Upper lobe of right lung (tissue), 1 donor: ENCODE measurements around the gene SP1. TPM values are rescaled to one million over a fixed set of nuclear protein-coding genes. Genes with fewer than 3 reads are reported as not detected.

ENCODE experiments used
- ATAC-seq: fragments of 200-7000 bp; cut with Tn5 transposase; one replicate; pipeline ENCODE4 v1.9.1; 2020; ENCODE audit warnings: mild to moderate bottlenecking, moderate library complexity
- DNase-seq: peaks from one replicate; pipeline ENCODE4 v3.0.0-alpha.2; 2020
- H3K27ac ChIP-seq: fragments of 200-600 bp; one replicate; pipeline ENCODE4 v1.8.0; 2022
- H3K27me3 ChIP-seq: fragments of 200-600 bp; one replicate; pipeline ENCODE4 v1.8.0; 2022; ENCODE audit warnings: mild to moderate bottlenecking
- H3K36me3 ChIP-seq: fragments of 200-600 bp; one replicate; pipeline ENCODE4 v1.8.0; 2022
- H3K4me1 ChIP-seq: fragments of 200-600 bp; one replicate; pipeline ENCODE4 v1.8.0; 2022
- H3K4me3 ChIP-seq: fragments of 200-600 bp; one replicate; pipeline ENCODE4 v1.8.0; 2022; ENCODE audit warnings: mild to moderate bottlenecking
- H3K9me3 ChIP-seq: fragments of 200-600 bp; one replicate; pipeline ENCODE4 v1.8.0; 2022
- intact Hi-C: fragments of 100-400 bp; cut with DNase I; formaldehyde crosslinking; loops from one replicate; pipeline ENCODE4 v1.11.0; 2022
- total RNA-seq: library from RNA; stranded (reverse); fragmentation: NEBNext Ultra II Directional; extraction: Animal tissue kit (Norgen Biotek cat#: 25700); gene quantifications from one replicate; pipeline ENCODE4 v1.2.1, GENCODE V29; 2021
- TF ChIP-seq, protein P1 (sequence below): fragments of 200-600 bp; IDR thresholded peaks from one replicate; pipeline ENCODE4 v1.8.0; 2022; ENCODE audit warnings: antibody characterized with exemption
- donor health status: DM: no; HTN: yes; CAD: no; lungs with severe emphysema.

Gene SP1
- total RNA-seq, 1 donor from 2014 or later: 87.7 TPM

DNA sequence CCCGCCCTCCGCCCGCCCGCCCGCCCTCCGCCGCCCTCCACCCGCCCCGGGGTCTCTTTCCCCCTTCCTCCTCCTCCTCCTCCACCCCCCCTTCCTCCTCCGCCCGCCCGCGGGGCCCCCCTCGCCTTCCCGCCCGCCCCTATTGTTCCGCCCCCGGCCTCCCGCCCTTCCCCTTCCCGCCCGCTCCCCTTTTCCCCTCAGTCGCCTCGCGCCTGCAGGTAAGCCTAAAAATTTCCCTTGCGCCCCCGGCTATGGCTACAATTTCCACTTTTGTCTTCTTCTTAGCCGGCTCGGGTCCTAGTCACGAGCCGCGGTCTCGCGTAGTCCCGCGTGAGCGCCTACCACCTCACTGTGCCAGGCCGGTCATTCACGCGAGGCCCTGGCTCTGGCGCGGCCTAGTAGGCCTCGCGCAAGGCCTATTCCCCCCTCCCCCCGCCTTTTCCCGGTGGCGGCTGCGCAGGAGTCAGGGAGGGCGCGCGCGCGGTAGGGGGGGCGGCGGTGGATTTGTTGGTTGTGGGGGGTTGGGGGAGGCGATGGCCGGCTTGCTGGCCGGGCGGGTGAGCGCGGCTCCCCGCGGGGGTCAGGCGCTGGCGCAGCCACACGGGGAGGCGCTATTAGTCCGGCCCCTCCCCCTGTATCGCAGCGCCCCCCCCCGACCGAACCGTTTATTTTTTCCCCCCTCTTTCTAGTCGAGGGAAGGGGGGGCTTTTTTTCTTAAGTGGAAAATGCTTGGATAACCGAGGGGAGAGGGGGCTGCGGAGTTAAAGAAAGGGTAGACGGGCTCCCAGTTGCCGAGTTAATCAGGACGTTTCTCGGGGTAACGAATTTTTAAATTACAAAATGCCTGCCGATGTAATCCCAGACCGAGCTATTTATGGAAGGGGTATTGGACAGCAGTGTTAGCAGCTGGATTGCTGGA is 72.4 kb downstream of the SP1 start:
- ATAC-seq: peak; percentile 84
- DNase-seq: peak; percentile 93
- H3K4me1 ChIP-seq: peaks cover 34% of the 10 kb centered on the region
- TF ChIP-seq, protein P1, sequence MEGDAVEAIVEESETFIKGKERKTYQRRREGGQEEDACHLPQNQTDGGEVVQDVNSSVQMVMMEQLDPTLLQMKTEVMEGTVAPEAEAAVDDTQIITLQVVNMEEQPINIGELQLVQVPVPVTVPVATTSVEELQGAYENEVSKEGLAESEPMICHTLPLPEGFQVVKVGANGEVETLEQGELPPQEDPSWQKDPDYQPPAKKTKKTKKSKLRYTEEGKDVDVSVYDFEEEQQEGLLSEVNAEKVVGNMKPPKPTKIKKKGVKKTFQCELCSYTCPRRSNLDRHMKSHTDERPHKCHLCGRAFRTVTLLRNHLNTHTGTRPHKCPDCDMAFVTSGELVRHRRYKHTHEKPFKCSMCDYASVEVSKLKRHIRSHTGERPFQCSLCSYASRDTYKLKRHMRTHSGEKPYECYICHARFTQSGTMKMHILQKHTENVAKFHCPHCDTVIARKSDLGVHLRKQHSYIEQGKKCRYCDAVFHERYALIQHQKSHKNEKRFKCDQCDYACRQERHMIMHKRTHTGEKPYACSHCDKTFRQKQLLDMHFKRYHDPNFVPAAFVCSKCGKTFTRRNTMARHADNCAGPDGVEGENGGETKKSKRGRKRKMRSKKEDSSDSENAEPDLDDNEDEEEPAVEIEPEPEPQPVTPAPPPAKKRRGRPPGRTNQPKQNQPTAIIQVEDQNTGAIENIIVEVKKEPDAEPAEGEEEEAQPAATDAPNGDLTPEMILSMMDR: peak; percentile 39
- H3K27me3 ChIP-seq: no peaks in the 10 kb centered on the region
- peak overlapping the region; percentile 70 for H3K4me3 ChIP-seq
- H3K36me3 ChIP-seq: peaks cover 46% of the 10 kb centered on the region
- H3K9me3 ChIP-seq: no peaks in the 10 kb centered on the region
- peak overlapping the region; percentile 91 for H3K27ac ChIP-seq
- intact Hi-C loops: no loop called here

DNA sequence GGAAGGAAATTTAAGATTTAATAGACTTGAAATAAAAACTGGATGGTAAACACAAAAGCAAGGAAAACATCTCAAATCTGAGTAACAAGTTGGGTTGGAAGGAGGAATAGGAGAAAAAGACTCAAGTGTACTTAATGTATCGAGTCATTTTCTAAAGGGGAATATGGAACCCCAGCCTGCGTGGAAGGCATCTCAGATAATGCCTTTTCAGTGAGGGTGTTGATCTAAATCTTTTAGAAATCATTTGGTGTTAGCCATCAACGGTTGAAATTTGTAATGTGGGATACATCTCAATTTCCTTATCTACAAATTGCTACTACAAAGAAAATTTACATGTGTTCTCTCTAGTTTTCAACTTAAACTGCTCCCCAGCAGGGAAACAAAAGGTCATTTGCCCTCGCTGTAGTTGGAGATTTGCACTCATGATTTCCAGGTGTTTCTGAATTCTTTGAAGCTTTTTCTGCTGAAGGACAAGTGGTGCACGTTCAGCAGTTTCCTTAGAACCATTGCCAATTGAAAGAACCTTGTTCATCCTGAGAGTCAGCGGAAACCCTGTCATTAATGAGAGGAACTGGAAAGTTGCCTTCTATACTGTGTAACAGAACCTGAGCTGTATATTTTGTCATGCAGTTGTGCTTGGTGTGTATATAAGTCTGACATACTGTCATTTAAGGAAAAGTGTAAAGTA is 74.1 kb downstream of the SP1 start:
- H3K36me3 ChIP-seq: peaks cover 51% of the 10 kb centered on the region
- ATAC-seq: no peak
- TF ChIP-seq, protein P1: no peak
- no peaks in the 10 kb centered on the region for H3K9me3 ChIP-seq
- H3K4me1 ChIP-seq: peaks cover 34% of the 10 kb centered on the region
- DNase-seq: no peak
- no peak overlapping the region for H3K27ac ChIP-seq
- H3K27me3 ChIP-seq: no peaks in the 10 kb centered on the region
- intact Hi-C loops: no loop called here
- peak overlapping the region; percentile 70 for H3K4me3 ChIP-seq

DNA sequence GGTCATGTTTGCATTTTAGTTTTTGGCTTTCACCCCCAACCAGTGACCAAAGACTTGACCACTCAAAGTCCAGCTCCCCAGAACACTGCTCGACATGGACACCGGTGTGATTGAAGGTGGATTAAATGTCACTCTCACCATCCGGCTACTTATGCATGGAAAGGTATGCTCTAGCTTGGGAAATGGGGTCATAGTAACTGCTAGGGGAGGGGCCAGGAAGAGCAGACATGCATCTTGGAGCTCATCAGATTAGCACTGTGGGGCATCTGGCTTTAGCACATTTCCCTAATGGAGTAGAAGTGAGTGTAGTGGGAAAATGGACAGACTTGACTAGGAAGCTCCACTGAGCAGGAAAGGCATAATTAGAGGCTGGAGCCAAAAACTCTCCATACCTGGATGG is 74.7 kb downstream of the SP1 start:
- Histone ChIP-seq H3K9me3 (no peaks in the 10 kb centered on the region), H3K4me3 (no peak overlapping the region), H3K36me3 (peaks cover 57% of the 10 kb centered on the region), H3K4me1 (peaks cover 34% of the 10 kb centered on the region), H3K27me3 (no peaks in the 10 kb centered on the region), H3K27ac (no peak overlapping the region)
- intact Hi-C loops: no loop called here
- DNase-seq: no peak
- TF ChIP-seq, protein P1: no peak
- no peak for ATAC-seq

DNA sequence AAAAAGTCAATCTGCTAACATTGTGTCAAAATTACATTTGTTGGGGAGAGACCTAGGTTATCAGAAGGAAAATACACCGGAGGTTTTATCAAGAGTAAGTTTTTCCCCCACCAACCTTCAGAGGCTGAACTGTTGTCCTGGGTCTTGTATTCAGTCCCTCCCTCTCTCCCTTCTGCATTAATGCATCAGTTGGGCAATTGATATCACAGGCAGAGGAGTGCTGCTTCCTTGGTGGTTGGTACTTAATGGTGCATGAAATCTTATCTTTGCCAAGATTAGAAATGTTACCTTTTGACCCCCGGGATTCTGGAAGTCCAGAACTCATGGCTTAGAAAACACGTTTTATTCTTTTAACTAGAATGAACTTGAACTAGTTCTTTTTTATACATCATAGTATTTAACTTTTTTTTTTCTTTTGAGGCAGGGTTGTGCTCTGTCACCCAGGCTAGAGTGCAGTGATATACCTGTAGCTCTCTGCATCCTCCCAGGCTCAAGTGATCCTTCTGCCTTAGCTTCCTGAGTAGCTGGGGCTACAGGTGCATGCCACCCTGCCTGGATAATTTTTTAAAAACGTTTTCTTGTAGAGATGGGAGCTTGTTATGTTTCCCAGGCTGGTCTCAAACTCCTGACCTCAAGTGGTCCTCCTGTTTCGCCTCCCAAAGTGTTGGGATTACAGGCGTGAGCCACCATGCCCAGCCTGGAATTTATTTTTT is 76.8 kb downstream of the SP1 start:
- no peak for DNase-seq
- H3K36me3 ChIP-seq: peaks cover 78% of the 10 kb centered on the region
- TF ChIP-seq, protein P1: no peak
- intact Hi-C loops: no loop called here
- H3K27me3 ChIP-seq: no peaks in the 10 kb centered on the region
- no peak overlapping the region for H3K27ac ChIP-seq
- peaks cover 40% of the 10 kb centered on the region for H3K4me1 ChIP-seq
- H3K9me3 ChIP-seq: no peaks in the 10 kb centered on the region
- no peak for ATAC-seq
- H3K4me3 ChIP-seq: no peak overlapping the region

DNA sequence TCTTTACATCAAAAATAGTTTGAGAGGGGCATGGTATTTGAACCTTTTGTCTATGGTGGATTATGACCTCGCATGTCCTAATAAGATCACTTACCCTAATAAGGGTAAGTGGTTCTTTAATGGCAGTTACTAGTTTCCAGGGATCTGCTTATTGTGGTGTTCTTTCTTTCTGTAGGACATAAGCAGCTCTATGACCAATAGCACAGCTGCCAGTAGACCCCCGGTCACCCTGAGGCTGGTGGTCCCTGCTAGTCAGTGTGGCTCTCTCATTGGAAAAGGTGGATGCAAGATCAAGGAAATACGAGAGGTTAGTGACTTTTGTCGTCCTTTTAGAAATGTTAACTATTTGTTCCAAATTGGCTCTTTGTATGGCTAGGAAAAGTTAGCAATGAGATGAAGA is 79.1 kb downstream of the SP1 start:
- intact Hi-C loops: no loop called here
- TF ChIP-seq, protein P1: no peak
- Histone ChIP-seq H3K36me3 (peaks cover 100% of the 10 kb centered on the region), H3K4me3 (no peak overlapping the region), H3K27me3 (no peaks in the 10 kb centered on the region), H3K9me3 (no peaks in the 10 kb centered on the region), H3K4me1 (peaks cover 28% of the 10 kb centered on the region), H3K27ac (no peak overlapping the region)
- no peak for ATAC-seq
- DNase-seq: no peak
